HEK293 (cell line): ENCODE measurements around the gene HSPA4L.

ENCODE experiments used
- CTCF ChIP-seq: fragments of 450-650 bp; formaldehyde crosslinking; IDR thresholded peaks from 2 replicates; pipeline ENCODE4 v1.5.1; 2016; ENCODE audit warnings: missing biosample characterization, missing genetic modification characterization
- ZNF184 ChIP-seq: fragments of 450-650 bp; IDR thresholded peaks from 2 replicates; pipeline ENCODE4 v1.5.1; 2018; ENCODE audit warnings: missing biosample characterization, mild to moderate bottlenecking, missing genetic modification characterization
- ZNF292 ChIP-seq: fragments of 450-650 bp; formaldehyde crosslinking; IDR thresholded peaks from 2 replicates; pipeline ENCODE4 v1.5.1; 2016; ENCODE audit warnings: low read depth, missing biosample characterization, missing genetic modification characterization, borderline replicate concordance
- ZNF324 ChIP-seq: fragments of 450-650 bp; formaldehyde crosslinking; IDR thresholded peaks from 2 replicates; pipeline ENCODE4 v1.5.1; 2016; ENCODE audit warnings: missing biosample characterization, missing genetic modification characterization
- ZNF707 ChIP-seq: fragments of 450-650 bp; formaldehyde crosslinking; IDR thresholded peaks from 2 replicates; pipeline ENCODE4 v1.5.1; 2016; ENCODE audit warnings: missing biosample characterization, missing genetic modification characterization
- ZNF843 ChIP-seq: fragments of 450-650 bp; formaldehyde crosslinking; IDR thresholded peaks from 2 replicates; pipeline ENCODE4 v1.5.1; 2016; ENCODE audit warnings: missing biosample characterization, missing genetic modification characterization
- ZSCAN18 ChIP-seq: fragments of 450-650 bp; formaldehyde crosslinking; IDR thresholded peaks from 2 replicates; pipeline ENCODE4 v1.5.1; 2016; ENCODE audit warnings: missing biosample characterization, missing genetic modification characterization
- ZXDB ChIP-seq: fragments of 450-650 bp; formaldehyde crosslinking; IDR thresholded peaks from 2 replicates; pipeline ENCODE4 v1.5.1; 2016; ENCODE audit warnings: missing biosample characterization, missing genetic modification characterization

GRCh38 chr4:127870688-127871087 is 88.6 kb downstream of the HSPA4L start:
- TF ChIP-seq CTCF (tag by site-specific recombination) (no peak), ZNF843 (tag by site-specific recombination) (no peak), ZSCAN18 (tag by site-specific recombination) (no peak), ZNF292 (tag by site-specific recombination) (no peak), ZXDB (tag by site-specific recombination) (no peak), ZNF184 (tag by site-specific recombination) (no peak), ZNF324 (tag by site-specific recombination) (no peak), ZNF707 (tag by site-specific recombination) (no peak)
